NCI-H2227 treated with DMSO at 0.1 percent for 48 hours (cell line): ENCODE data around the gene HAO2.
"Not testable (repeated sequence)": the region's sequence is repeated elsewhere in the genome, so short reads cannot be mapped to it uniquely, and the experiment has no call there.

Source experiments
- DNase-seq: peaks from one replicate; lab custom pipeline; 2025; lab: John Stamatoyannopoulos, UW

Gene HAO2

GRCh38 chr1:119345398-119345797 is 23.2 kb upstream of the HAO2 start:
- no peak for DNase-seq

GRCh38 chr1:119347858-119348257 is 20.7 kb upstream of the HAO2 start:
- DNase-seq: no peak

GRCh38 chr1:119348941-119349340 is 19.6 kb upstream of the HAO2 start:
- no peak for DNase-seq

GRCh38 chr1:119350866-119351265 is 17.7 kb upstream of the HAO2 start:
- DNase-seq: not testable (repeated sequence)

- no peak for DNase-seq
These were observed 16.6 kb upstream of the HAO2 start for GRCh38 chr1:119351997-119352396.

- DNase-seq: no peak
These were observed 14.7 kb upstream of the HAO2 start for GRCh38 chr1:119353836-119354235.

GRCh38 chr1:119358636-119359035 is 9.9 kb upstream of the HAO2 start:
- no peak for DNase-seq

- DNase-seq: no peak
These were observed 8.9 kb upstream of the HAO2 start for GRCh38 chr1:119359730-119360129.

- no peak for DNase-seq
These were observed 7.4 kb upstream of the HAO2 start for GRCh38 chr1:119361205-119361604.

- no peak for DNase-seq
These were observed 6.8 kb upstream of the HAO2 start for GRCh38 chr1:119361620-119362344.

GRCh38 chr1:119363162-119363561 is 5.4 kb upstream of the HAO2 start:
- no peak for DNase-seq

GRCh38 chr1:119364640-119365039 is 3.9 kb upstream of the HAO2 start:
- DNase-seq: no peak

- no peak for DNase-seq
These were observed 2.2 kb upstream of the HAO2 start for GRCh38 chr1:119366424-119366823.

GRCh38 chr1:119367432-119368124 is 1.0 kb upstream of the HAO2 start:
- DNase-seq: peak; percentile 3

- DNase-seq: no peak
These were observed 2.2 kb downstream of the HAO2 start for GRCh38 chr1:119370748-119371147.

- DNase-seq: no peak
These were observed 3.2 kb downstream of the HAO2 start for GRCh38 chr1:119371815-119372214.

- no peak for DNase-seq
These were observed 4.0 kb downstream of the HAO2 start for GRCh38 chr1:119372503-119373086.

- no peak for DNase-seq
These were observed 4.9 kb downstream of the HAO2 start for GRCh38 chr1:119373465-119373864.

- peak; percentile 6 for DNase-seq
These were observed 5.8 kb downstream of the HAO2 start for GRCh38 chr1:119374208-119374874.

- no peak for DNase-seq
These were observed 6.8 kb downstream of the HAO2 start for GRCh38 chr1:119375366-119375765.

- DNase-seq: no peak
These were observed 8.0 kb downstream of the HAO2 start for GRCh38 chr1:119376594-119376993.

GRCh38 chr1:119377594-119377993 is 9.0 kb downstream of the HAO2 start:
- DNase-seq: not testable (repeated sequence)

GRCh38 chr1:119379117-119379516 is 10.5 kb downstream of the HAO2 start:
- DNase-seq: no peak
